Fibroblast of villous mesenchyme (primary cell): ENCODE results near the gene RPL28. TPM values are rescaled to one million over a fixed set of nuclear protein-coding genes. Genes with fewer than 3 reads are reported as not detected.

Experiments
- DNase-seq: peaks from one replicate; pipeline ENCODE4 v3.0.0-alpha.2; 2010; ENCODE audit warnings: low read depth
- H3K4me3 ChIP-seq: 2 replicates; pipeline ENCODE4 v1.5.1; 2011; ENCODE audit warnings: low read depth, mild to moderate bottlenecking, low read length
- CTCF ChIP-seq: IDR thresholded peaks from 2 replicates; pipeline ENCODE4 v1.5.1; 2012; ENCODE audit warnings: low read depth, mild to moderate bottlenecking, low read length; ENCODE audit not compliant: insufficient read depth
- total RNA-seq: library from RNA; depleted of rRNA; stranded (reverse); fragments of >200 nt; gene quantifications from 2 replicates; pipeline ENCODE4 v1.2.3, GENCODE V29; 2012

RPL28 gene
- total RNA-seq, 1 donor: 124 TPM

GRCh38 chr19:55362174-55362989, 23.4 kb upstream of the RPL28 start:
- no peak for TF ChIP-seq CTCF
- DNase-seq: no peak
- no peak overlapping the region for H3K4me3 ChIP-seq

- H3K4me3 ChIP-seq: no peak within 1 kb of the TSS
- DNase-seq: no peak
- no peak for TF ChIP-seq CTCF
These were observed 22.6 kb upstream of the RPL28 start, which contains the start of gene GARIN5B for GRCh38 chr19:55362990-55363716. TSS of gene GARIN5B (minus strand) at chr19:55363260. CDS start at chr19:55363066, 194 bp downstream.

DNA sequence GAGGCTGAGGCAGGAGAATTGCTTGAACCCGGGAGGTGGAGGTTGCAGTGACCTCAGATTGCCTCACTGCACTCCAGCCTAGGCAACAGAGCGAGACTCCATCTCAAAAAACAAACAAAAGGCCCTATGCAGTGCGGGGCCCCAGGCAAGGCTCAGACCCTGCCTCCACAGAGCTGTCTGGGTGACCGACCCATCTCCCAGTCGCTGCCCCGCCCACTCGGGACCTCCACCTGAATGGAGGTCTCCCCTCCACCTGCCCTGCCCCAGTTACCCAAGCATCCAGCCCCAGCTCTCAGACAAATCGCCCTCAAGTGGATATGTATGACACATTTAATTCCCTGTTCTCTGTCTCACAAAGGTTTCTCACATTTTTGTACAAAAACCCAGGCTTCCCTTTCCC, 20.5 kb upstream of the RPL28 start:
- no peak overlapping the region for H3K4me3 ChIP-seq
- TF ChIP-seq CTCF: no peak
- DNase-seq: no peak

DNA sequence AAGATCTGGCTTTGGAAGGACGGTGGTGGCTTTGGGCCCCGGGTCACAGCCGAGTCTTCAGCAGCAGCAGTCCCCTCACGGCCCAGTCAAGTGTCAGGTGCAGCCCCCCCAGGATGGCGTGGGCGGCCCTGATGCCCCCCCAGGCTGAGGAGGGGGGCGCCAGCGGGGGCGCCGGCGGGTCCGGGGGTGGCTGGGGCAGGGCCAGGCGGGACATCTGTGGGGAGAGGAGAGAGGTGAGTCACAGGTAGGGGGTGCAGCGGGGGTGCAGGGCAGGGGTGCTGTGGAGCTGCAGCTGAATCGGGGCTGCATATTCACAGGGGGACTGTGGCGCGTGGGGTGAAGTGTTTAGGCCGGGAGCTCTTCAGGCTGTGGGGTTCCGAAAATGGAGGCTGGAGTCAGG, 19.8 kb upstream of the RPL28 start:
- DNase-seq: no peak
- H3K4me3 ChIP-seq: no peak overlapping the region
- TF ChIP-seq CTCF: no peak

- no peak for DNase-seq
- TF ChIP-seq CTCF: no peak
- no peak overlapping the region for H3K4me3 ChIP-seq
These were observed 18.9 kb upstream of the RPL28 start for GRCh38 chr19:55366790-55367189.

DNA sequence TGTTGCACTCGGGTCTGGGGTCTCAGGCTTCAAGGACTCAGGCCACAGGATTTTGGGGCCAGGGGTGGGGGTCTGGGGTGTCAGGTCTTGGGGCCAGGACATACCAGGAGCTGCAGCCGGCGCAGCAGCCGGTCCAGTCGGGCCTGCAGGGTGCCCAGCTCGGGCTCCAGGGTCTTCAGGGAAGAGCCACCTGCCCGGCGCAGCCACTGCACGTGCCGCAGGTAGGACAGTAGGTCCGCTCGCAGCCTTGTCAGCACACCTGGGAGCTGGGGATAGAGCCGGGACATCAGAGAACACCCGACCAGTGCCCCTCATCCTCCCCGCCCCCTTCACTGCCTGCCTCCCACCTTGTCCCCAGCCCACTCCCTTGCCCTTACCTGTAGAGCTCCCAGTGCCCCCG, 17.6 kb upstream of the RPL28 start:
- DNase-seq: no peak
- no peak for TF ChIP-seq CTCF
- no peak overlapping the region for H3K4me3 ChIP-seq
